Activated CD4-positive, alpha-beta T cell treated with anti-CD3 and anti-CD28 coated beads, Interleukin-2, amount 50 U/mL, for 16 hours (primary cell): Measurements from ENCODE around the gene SLX1A.
"Not testable (repeated sequence)": the region's sequence is repeated elsewhere in the genome, so short reads cannot be mapped to it uniquely, and the experiment has no call there.

ENCODE experiments used
- DNase-seq: peaks from one replicate; pipeline ENCODE4 v3.0.0-alpha.2; 2020

The SLX1A gene

DNA sequence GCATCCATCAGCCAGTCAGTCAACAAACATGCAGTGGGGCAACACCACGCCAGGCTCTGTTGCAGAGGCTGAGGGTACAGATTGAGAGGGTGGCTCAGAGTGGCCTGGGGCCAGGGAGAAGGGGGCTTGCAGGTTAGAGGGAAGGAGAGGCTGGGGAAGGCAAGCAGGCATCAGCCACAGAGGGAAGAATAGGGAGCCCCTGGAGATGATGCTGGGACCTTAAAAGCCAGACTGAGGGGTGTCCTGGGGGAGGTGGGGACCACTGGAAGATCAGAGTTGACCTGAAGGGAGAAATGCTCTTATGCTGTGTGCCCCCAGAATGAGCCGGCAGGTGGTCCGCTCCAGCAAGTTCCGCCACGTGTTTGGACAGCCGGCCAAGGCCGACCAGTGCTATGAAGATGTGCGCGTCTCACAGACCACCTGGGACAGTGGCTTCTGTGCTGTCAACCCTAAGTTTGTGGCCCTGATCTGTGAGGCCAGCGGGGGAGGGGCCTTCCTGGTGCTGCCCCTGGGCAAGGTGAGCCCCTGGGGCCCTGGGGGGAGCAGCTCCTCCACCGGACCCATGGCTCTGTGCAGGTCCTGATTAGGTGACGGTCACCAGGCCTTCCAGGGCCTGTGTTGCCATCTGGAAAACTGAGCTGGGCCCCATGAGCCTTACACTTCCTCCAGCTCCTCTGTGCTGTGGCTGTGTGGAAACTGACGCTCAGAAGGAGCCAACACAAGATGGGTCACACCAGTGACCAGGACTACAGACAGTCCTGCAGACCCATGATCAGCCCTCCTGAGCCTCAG is 8.6 kb upstream of the SLX1A start:
- DNase-seq = no peak

DNA sequence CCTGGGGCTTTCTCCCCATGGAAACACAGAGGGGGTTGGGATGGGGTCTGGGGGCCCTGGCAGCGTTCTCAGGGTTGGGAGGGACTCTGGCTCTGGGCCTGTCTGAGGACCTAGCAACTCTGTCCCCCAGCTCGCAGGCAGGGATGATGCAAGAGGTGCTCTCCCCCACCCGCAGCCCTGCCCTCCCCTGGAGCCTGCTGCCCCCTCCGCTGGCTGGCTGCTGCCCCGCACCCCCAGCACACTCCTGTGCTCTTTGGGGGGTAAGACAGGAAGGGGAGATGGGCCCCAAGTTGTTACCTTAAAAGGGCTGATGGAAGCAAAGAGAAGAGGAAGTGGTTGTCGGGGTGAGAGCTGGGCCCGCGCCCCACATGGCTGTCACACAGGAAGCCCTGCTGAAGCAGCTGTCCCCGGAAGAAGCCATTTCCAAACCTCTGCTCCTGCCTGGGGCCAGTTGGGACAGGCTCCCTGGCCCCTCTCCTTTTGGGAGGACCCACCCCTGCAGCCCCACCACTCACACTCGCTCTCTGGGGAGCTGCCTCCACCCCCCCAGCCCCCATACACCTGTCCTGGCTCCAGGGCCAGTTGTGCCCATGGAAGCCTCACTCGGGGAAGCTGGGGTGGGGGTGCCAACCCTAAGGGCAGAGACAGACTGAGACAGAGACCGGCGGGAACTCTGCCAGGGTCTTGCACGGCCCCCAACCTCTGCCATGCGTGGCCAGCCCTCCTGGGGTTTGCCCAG is 7.8 kb upstream of the SLX1A start:
- peak; percentile 97 for DNase-seq

DNA sequence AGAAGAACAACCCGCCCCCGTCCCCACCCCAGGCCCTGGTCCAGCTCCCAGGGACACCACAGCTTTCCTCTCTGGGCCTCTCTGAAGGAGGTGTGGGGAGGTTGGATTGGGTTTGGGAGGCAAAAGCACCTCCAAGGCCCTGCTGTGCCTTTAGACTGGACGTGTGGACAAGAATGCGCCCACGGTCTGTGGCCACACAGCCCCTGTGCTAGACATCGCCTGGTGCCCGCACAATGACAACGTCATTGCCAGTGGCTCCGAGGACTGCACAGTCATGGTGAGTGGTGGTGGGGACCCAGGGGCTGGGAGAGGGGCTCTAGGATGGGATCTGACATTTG is 7.3 kb upstream of the SLX1A start:
- no peak for DNase-seq

DNA sequence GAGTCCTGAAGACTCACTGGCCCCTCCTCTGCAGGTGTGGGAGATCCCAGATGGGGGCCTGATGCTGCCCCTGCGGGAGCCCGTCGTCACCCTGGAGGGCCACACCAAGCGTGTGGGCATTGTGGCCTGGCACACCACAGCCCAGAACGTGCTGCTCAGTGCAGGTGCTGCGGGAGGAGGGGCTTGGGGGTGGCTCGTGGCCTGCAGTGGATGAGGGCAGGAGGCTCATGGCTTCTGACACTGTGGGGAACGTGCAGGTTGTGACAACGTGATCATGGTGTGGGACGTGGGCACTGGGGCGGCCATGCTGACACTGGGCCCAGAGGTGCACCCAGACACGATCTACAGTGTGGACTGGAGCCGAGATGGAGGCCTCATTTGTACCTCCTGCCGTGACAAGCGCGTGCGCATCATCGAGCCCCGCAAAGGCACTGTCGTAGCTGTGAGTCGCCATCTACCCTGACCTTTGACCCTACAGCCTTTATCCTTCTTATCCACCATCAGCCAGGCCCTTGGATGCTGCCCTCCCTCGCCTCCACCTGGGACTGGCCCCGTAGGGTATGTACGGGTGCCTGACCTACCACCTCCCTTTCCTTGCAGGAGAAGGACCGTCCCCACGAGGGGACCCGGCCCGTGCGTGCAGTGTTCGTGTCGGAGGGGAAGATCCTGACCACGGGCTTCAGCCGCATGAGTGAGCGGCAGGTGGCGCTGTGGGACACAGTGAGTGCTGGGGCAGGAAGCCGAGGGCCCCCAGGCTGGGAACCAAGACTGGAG is 6.7 kb upstream of the SLX1A start:
- DNase-seq = peak; percentile 89

DNA sequence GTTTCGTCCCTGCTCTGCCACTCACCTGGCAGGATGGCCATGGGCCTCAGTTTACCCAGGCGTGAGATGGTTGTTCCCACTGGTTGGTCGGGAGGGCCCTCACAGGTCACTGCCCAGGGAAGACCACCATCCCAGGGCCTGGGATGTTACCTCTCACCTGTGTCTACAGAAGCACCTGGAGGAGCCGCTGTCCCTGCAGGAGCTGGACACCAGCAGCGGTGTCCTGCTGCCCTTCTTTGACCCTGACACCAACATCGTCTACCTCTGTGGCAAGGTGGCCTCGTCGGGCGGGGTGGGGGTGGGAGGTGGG is 6.2 kb upstream of the SLX1A start:
- no peak for DNase-seq

DNA sequence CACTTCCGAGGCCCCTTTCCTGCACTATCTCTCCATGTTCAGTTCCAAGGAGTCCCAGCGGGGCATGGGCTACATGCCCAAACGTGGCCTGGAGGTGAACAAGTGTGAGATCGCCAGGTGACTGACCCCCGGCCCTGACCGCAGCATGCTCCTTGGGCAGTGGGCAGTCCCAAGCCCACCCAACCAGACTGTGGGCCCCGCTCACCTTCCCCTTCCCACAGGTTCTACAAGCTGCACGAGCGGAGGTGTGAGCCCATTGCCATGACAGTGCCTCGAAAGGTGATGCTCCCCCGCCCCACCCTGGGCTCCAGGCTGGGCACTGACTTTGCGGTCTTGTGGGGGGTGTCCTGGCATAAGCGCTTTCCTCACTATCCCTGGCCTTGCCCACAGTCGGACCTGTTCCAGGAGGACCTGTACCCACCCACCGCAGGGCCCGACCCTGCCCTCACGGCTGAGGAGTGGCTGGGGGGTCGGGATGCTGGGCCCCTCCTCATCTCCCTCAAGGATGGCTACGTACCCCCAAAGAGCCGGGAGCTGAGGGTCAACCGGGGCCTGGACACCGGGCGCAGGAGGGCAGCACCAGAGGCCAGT is 5.6 kb upstream of the SLX1A start:
- no peak for DNase-seq

DNA sequence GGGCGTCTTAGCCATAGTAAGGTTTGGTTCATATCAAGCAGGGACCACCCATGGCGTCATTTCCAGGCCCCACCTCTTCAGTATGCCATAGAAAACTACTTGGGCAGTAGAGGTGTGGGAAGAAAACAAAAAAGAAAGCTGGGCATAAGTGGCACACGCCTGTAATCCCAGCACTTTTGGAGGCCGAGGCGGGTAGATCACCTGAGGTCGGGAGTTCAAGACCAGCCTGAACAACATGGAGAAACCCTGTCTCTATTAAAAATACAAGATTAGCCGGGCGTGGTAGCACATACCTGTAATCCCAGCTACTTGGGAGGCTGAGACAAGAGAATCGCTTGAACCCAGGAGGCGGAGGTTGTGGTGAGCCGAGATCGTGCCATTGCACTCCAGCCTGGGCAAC is 2.5 kb upstream of the SLX1A start:
- DNase-seq = not testable (repeated sequence)

DNA sequence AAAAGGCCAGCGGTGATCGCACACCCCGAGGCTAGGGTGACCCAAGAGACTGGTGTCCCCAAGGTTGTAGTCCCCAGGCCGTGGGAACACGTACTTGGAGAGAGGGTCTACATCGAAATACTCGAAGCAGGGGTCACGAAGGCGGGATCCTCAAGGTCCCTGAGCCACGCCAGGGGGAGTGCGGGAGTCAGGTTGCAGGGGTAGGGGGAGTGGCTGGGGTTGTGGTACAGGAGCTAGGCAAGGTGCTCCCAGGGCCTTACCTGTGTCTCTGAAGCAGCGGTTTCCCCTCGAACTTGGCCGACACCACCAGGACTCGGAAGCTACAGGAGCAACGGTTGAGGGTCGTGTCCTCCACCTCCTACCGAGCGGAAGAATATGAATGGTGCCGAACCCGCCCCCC is 577 bp upstream of the SLX1A start:
- not testable (repeated sequence) for DNase-seq

DNA sequence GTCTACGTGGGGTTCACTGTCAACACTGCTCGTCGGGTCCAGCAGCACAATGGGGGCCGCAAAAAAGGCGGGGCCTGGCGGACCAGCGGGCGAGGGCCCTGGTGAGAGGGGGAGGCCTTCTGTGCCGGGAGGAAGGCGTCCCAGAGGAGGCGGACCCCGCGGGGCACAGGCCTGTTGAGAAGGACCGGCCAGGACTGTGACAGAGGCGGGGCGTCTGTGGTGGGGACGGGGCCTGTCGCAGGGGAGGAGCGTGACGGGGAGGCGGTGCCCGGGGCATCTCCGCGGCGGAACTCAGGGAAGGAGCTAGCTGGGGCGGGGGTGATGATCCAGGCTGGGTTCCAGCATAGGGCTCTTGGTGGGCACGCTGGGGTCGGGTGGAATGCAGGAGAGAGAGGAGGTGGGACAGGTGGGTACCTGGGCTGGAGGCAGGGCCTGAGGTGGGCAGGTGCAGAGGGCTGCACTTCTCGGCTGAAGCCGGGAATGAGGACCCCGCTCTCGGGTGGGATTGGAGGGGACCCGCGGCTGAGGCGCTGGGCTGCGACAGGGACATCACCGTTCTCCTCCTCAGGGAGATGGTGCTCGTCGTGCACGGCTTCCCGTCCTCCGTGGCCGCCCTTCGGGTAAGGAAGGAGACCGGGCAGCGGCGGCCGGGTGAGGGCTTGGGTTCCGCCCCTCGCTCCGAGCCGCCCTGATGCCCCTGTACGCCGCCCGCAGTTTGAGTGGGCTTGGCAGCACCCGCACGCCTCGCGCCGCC is 674 bp downstream of the SLX1A start:
- not testable (repeated sequence) for DNase-seq

DNA sequence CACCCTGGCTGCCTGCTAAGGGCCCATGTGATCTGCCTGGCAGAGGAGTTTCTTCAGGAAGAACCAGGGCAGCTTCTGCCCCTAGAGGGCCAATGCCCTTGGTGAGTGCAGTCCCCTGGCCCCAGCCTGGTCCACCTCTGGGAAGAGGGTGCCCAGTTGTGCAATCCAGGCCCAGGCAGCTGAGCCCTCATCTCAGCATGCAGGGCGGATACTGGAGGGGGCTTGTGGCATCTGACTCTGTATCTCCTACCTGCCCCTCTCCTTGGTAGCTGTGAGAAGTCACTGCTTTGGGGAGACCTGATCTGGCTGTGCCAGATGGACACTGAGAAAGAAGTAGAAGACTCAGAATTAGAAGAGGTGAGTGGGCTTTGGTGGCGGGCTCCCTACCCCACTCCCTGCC is 3.3 kb downstream of the SLX1A start:
- not testable (repeated sequence) for DNase-seq

DNA sequence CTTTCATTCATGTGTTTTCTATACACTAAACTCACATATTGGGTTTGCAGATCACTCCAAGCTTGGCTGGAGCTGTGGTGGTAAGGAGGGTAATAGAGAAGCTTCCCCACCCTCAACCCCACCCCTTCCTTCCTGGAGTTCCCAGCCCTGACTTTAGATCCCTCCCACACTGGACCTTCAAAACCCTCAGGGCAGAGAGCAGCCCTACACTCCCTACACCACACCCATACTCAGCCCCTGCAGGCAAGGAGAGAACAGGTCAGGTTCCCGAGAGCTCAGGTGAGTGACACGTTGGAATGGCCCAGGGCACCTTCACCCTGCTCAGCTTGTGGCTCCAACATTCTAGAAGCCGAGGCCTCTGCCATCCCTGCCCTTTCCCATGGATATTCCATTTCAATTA is 5.4 kb downstream of the SLX1A start, which contains the start of gene SULT1A3:
TSS of gene SULT1A3 (plus strand) at position 207 of the 400 bp plus-strand sequence. CDS start 1,474 bp downstream, outside the sequence.
- not testable (repeated sequence) for DNase-seq

DNA sequence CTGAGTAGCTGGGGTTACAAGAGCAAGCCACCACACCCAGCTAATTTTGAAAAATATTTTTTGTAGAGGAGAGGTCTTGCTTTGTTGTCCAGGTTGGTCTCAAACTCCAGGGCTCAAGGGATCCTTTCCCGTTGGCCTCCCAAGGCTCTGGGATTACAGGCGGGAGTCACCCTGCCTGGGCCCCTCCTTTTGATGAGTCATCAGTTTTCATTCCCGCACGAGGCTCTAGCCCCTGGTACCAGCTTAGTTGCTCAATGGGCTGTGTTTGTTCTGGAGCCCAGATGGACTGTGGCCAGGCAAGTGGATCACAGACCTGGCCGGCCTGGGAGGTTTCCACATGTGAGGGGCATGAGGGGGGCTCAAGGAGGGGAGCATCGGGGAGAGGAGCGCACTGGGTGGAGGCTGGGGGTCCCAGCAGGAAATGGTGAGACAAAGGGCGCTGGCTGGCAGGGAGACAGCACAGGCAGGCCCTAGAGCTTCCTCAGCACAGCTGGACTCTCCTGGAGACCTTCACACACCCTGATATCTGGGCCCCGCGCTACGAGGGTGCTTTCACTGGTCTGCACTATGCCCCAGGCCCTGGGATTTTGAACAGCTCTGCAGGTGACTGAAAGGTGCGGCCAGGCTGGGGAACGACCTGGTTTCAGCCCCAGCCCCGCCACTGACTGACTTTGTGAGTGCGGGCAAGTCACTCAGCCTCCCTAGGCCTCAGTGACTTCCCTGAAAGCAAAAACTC is 6.1 kb downstream of the SLX1A start:
- DNase-seq = not testable (repeated sequence)

DNA sequence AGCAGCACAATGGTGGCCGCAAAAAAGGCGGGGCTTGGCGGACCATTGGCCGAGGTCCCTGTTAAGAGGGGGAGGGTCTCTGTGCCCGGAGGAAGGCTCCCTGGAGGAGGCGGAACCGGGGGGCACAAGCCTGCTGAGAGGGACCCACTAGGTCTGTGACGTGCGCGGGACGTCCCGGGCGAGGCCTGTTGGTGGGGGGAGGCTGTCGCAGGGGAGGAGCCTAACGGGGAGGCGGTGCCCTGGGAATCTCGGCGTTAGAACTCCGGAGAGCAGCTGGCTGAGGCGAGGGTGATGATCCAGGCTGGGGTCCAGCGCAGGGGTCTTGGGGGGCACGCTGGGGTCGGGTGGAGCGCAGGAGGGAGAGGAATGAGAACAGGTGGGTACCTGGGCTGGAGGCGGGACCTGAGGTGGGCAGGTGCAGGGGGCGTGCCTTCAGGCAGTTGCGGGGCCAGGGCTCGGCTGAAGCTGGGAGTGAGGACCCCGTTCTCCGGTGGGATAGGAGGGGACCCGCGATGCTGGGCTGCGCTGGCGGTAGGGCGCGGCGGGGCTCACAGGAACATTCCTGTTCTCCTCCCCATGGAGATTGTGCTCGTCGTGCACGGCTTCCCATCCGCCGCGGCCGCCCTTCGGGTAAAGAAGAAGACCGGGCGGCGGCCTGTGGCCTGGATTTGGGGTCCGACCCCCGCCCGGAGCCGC is 12.0 kb downstream of the SLX1A start:
- DNase-seq = not testable (repeated sequence)

DNA sequence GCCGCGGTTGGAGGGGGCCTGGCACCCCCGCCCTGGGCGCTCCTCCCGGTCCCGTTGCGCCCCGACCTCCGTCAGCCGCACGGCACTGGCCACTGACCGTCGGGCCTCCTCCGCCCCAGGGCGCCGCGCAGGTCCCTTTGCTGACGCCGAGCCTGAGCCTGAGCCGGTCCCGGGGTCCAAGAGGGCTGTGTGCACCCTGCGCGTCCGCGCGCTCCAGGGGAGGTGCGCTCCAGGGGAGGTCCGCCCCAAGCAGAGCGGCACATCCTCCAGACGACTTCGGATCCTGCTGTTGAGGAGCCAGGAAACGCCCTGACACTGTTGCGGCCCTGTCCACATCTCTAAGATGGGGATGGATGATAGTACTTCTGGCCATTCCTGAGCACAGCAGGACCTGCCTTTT is 12.6 kb downstream of the SLX1A start:
- DNase-seq = not testable (repeated sequence)

DNA sequence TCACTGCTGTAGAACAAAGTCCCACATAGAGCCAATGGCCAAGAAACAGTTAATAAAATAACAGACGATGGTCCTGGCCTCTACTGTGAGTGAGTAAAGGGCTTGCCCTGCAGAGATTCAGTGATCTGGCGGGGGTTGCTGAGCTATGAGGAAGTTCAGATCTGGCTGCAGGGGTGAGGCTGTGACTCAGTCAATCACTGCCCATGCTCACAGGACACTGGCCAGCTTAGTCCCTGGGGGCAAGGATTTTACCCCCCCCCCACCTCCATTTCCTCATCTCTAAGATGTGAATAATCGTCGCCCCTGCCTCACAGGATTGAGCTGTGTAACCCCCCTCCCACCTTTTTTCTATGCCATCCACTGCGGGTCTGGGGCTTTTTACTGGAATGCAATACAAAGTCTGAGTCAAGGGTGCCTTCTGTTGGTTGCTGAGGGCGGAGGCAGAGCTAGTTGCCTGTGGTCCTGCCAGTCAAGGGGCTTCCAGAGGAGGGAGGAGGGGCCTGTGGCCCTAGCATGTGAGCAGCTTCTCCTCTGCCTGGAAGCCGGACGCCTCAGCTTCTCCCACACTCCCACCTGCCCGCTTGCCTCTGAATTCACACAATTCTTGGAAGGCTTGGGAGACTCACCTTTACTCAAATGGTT is 13.5 kb downstream of the SLX1A start:
- DNase-seq = not testable (repeated sequence)

DNA sequence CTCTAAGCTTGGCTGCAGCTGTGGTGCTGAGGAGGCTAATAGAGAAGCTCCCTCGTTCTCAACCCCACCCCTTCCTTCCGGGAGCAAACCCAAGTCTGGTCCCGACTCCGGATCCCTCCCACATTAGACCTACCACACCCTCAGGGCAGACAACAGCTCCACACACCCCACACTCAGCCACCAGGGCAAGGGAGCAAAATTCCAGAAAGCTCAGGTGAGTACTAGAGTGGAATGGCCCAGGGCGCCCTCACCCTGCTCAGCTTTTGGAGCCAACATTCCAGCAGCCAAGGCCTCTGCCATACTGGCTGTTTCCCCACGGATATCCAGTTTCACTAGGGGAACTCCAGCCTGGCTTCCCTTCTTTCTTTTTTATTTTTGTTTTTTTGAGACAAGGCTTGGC is 15.4 kb downstream of the SLX1A start:
- DNase-seq = peak; percentile 16

DNA sequence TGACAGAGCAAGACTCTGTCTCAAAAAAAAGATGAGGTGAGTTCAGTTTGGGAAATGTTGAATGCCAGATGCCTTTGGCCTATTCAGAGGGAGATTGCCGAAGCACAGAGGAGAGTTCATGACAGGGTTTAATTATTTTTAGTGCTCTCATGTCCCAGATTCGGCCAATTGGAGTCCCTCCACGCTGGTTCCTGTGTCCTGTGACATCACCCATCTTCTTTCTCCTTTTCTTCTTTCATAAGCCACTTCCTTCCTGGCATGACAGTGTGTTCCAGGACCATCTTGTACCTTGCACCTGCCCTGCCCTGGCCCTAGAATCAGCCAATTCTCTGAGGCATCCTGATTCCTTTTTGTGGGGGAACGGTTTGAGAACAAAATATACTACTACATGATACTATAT is 17.7 kb downstream of the SLX1A start:
- not testable (repeated sequence) for DNase-seq

DNA sequence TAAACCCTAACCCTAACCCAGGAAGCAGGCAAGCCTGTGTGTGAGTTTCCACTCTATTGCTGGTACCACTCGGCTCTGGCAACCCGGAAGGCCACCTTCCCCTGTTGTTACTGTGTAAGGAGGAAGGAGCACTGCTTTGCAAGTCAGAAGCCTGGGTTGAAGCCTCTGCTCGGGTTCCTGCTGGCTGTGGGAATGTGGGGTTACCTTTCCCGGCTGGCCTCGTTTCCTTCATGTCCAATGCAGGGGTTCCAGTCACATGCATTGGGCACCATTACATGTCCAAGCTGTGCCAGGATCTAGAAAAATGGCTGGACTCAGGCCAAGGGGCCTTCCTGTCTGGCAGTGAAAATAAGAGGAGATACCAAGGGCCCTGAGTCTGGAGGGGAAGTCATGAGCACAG is 23.4 kb downstream of the SLX1A start:
- not testable (repeated sequence) for DNase-seq
